HepG2 (cell line): Measurements from ENCODE around the gene RAB43. TPM values are rescaled to one million over a fixed set of nuclear protein-coding genes. Genes with fewer than 3 reads are reported as not detected.

ENCODE experiments used
- DMAP1 ChIP-seq: IDR thresholded peaks from 2 replicates; pipeline ENCODE4 v1.6.1; 2016
- EEA1 ChIP-seq: sonication (generic); formaldehyde crosslinking; IDR thresholded peaks from 2 replicates; pipeline ENCODE4 v1.5.1; 2020; ENCODE audit warnings: mild to moderate bottlenecking, missing genetic modification reagents, borderline replicate concordance
- GZF1 ChIP-seq: sonication (generic); formaldehyde crosslinking; IDR thresholded peaks from 2 replicates; pipeline ENCODE4 v1.5.1; 2020; ENCODE audit warnings: mild to moderate bottlenecking, missing genetic modification reagents
- KLF11 ChIP-seq: IDR thresholded peaks from 2 replicates; pipeline ENCODE4 v1.6.1; 2016; ENCODE audit warnings: missing compliant biosample characterization
- SP1 ChIP-seq, 2 experiments: fragments of 450-650 bp in 1 of 2; sonication (generic) in 1 of 2; formaldehyde crosslinking in 1 of 2; IDR thresholded peaks; 2 replicates each; pipeline versions ENCODE4 v1.4.0 to v1.6.1; 2016 to 2020; ENCODE audit warnings: missing genetic modification reagents in 1 of 2
- ZBTB21 ChIP-seq: sonication (generic); formaldehyde crosslinking; IDR thresholded peaks from 2 replicates; pipeline ENCODE4 v1.4.0; 2020; ENCODE audit warnings: missing genetic modification reagents
- ZIK1 ChIP-seq: sonication (generic); formaldehyde crosslinking; IDR thresholded peaks from 2 replicates; pipeline ENCODE4 v1.5.0; 2020; ENCODE audit warnings: mild to moderate bottlenecking, low read depth, missing genetic modification reagents, borderline replicate concordance
- ZNF101 ChIP-seq: sonication (generic); formaldehyde crosslinking; IDR thresholded peaks from 2 replicates; pipeline ENCODE4 v1.4.0; 2020; ENCODE audit warnings: mild to moderate bottlenecking, low read depth, missing genetic modification reagents, borderline replicate concordance
- ZNF234 ChIP-seq: sonication (generic); formaldehyde crosslinking; conservative IDR thresholded peaks from 2 replicates; pipeline ENCODE4 v1.5.1; 2020; ENCODE audit warnings: mild to moderate bottlenecking, missing genetic modification reagents
- ZNF432 ChIP-seq: sonication (generic); formaldehyde crosslinking; IDR thresholded peaks from 2 replicates; pipeline ENCODE4 v1.5.0; 2020; ENCODE audit warnings: missing genetic modification reagents, mild to moderate bottlenecking, borderline replicate concordance
- ZNF614 ChIP-seq: IDR thresholded peaks from 2 replicates; pipeline ENCODE4 v1.6.1; 2018; ENCODE audit warnings: missing biosample characterization, missing genetic modification reagents, inconsistent platforms, borderline replicate concordance
- ZSCAN21 ChIP-seq: sonication (generic); formaldehyde crosslinking; IDR thresholded peaks from 2 replicates; pipeline ENCODE4 v1.8.0; 2022; ENCODE audit warnings: mild to moderate bottlenecking, missing genetic modification reagents, moderate library complexity, borderline replicate concordance
- polyA plus RNA-seq, 8 experiments: library from polyadenylated mRNA; depleted of rRNA in 3 of 8; stranded (reverse) in 7 of 8; unstranded in 1 of 8; fragments of >200 nt; fragmentation: Illumina TruSeq in 4 of 8; extraction: Trizol in 4 of 8; gene quantifications; 2 replicates each; pipeline versions ENCODE4 v1.2.1 to v1.2.3, GENCODE V29; 2011 to 2016; ENCODE audit warnings: low read depth in 4 of 8, missing spikeins in 1 of 8, mixed read lengths in 1 of 8; ENCODE audit not compliant: insufficient read depth in 1 of 8
- total RNA-seq, 5 experiments: library from RNA; depleted of rRNA; stranded (reverse); fragments of >200 nt; fragmentation: Illumina TruSeq; extraction: Trizol; gene quantifications; 2 replicates each; pipeline ENCODE4 v1.2.3, GENCODE V29; 2016; ENCODE audit warnings: low read depth in 1 of 5
- TF ChIP-seq, protein P1 (sequence below): sonication (generic); formaldehyde crosslinking; IDR thresholded peaks from 2 replicates; pipeline ENCODE4 v1.4.0; 2020; ENCODE audit warnings: missing genetic modification reagents
- TF ChIP-seq, protein P2 (sequence below), 2 experiments: fragments of 450-650 bp in 1 of 2; sonication (generic) in 1 of 2; formaldehyde crosslinking; IDR thresholded peaks; 2 replicates each; pipeline versions ENCODE4 v1.5.0 to v1.8.0; 2020 to 2022; ENCODE audit warnings: mild to moderate bottlenecking in 1 of 2, missing genetic modification reagents in 1 of 2
- TF ChIP-seq, protein P3 (sequence below): sonication (generic); formaldehyde crosslinking; IDR thresholded peaks from 2 replicates; pipeline ENCODE4 v1.8.0; 2022; ENCODE audit warnings: mild to moderate bottlenecking, missing genetic modification reagents, moderate library complexity
- TF ChIP-seq, protein P4 (sequence below): sonication (generic); formaldehyde crosslinking; IDR thresholded peaks from 2 replicates; pipeline ENCODE4 v1.5.0; 2020; ENCODE audit warnings: missing genetic modification reagents
- TF ChIP-seq, protein P5 (sequence below), 2 experiments: sonication (generic) in 1 of 2; formaldehyde crosslinking in 1 of 2; IDR thresholded peaks; 2 replicates each; pipeline versions ENCODE4 v1.4.0 to v1.6.1; 2016 to 2020; ENCODE audit warnings: borderline replicate concordance in 1 of 2, low read depth in 1 of 2, mild to moderate bottlenecking in 1 of 2, missing genetic modification reagents in 1 of 2
- TF ChIP-seq, protein P6 (sequence below): sonication (generic); formaldehyde crosslinking; IDR thresholded peaks from 2 replicates; pipeline ENCODE4 v1.4.0; 2020; ENCODE audit warnings: missing genetic modification reagents

RAB43 gene
- total and polyA plus RNA-seq, 2 of the 13 experiments (the other 11 are each of a cell fraction or from before 2014, with no cell fraction given), result 11.8 to 18.4 TPM

DNA sequence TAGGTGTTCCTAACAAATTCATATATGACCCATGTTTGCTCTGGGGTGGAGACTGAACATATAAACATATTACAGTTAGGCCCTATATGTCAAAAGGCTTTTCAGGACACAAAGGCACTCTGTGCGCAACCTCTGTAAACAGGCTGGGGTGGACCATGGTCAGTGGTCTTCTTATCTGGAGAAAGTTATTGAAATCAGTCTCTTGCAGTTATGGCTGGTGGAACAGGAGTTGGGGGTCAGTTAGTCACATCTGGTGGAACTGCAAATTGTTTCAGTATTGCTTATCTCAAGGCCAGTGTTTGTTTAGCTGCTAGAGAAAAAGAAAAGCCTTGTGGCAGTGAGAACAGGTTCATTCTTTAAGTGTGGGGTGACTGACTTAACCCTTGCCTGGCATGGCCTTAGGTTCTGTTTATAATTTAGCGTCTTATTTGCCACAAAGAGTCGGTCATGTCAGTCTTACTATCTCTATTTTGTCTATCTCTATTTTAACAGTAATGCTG, 66.9 kb downstream of the RAB43 start (continued):
- TF ChIP-seq, protein P1, sequence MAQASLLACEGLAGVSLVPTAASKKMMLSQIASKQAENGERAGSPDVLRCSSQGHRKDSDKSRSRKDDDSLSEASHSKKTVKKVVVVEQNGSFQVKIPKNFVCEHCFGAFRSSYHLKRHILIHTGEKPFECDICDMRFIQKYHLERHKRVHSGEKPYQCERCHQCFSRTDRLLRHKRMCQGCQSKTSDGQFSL (CRISPR knock-in tag), result no peak
- TF ChIP-seq ZNF432 (no peak), ZNF234 (CRISPR knock-in tag) (no peak), DMAP1 (CRISPR knock-in tag) (no peak), GZF1 (no peak), ZBTB21 (CRISPR knock-in tag) (no peak), ZNF614 (CRISPR knock-in tag) (no peak), ZIK1 (no peak), KLF11 (CRISPR knock-in tag) (no peak), EEA1 (CRISPR knock-in tag) (no peak), ZSCAN21 (no peak), SP1 (IDR thresholded peaks at IDR 0.05) (no peak), SP1 (CRISPR knock-in tag; IDR thresholded peaks at IDR 0.05) (no peak), ZNF101 (CRISPR knock-in tag) (no peak)
- TF ChIP-seq, protein P2, sequence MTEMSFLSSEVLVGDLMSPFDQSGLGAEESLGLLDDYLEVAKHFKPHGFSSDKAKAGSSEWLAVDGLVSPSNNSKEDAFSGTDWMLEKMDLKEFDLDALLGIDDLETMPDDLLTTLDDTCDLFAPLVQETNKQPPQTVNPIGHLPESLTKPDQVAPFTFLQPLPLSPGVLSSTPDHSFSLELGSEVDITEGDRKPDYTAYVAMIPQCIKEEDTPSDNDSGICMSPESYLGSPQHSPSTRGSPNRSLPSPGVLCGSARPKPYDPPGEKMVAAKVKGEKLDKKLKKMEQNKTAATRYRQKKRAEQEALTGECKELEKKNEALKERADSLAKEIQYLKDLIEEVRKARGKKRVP (CRISPR knock-in tag; IDR thresholded peaks at IDR 0.05), result 0 out of 4 replicates have a peak, but pooled peaks of 1 of the 2 experiments have one; percentile 18
- TF ChIP-seq, protein P3, sequence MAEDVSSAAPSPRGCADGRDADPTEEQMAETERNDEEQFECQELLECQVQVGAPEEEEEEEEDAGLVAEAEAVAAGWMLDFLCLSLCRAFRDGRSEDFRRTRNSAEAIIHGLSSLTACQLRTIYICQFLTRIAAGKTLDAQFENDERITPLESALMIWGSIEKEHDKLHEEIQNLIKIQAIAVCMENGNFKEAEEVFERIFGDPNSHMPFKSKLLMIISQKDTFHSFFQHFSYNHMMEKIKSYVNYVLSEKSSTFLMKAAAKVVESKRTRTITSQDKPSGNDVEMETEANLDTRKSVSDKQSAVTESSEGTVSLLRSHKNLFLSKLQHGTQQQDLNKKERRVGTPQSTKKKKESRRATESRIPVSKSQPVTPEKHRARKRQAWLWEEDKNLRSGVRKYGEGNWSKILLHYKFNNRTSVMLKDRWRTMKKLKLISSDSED (CRISPR knock-in tag), result no peak
- TF ChIP-seq, protein P4, sequence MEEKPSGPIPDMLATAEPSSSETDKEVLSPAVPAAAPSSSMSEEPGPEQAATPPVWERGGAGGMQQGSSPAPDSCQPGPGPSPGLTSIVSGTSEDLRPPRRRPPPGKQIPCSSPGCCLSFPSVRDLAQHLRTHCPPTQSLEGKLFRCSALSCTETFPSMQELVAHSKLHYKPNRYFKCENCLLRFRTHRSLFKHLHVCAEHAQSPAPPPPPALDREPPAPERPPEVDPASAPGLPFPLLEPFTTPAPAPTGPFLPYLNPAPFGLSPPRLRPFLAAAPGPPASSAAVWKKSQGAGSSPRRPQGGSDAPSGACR (CRISPR knock-in tag), result no peak
- TF ChIP-seq, protein P5, sequence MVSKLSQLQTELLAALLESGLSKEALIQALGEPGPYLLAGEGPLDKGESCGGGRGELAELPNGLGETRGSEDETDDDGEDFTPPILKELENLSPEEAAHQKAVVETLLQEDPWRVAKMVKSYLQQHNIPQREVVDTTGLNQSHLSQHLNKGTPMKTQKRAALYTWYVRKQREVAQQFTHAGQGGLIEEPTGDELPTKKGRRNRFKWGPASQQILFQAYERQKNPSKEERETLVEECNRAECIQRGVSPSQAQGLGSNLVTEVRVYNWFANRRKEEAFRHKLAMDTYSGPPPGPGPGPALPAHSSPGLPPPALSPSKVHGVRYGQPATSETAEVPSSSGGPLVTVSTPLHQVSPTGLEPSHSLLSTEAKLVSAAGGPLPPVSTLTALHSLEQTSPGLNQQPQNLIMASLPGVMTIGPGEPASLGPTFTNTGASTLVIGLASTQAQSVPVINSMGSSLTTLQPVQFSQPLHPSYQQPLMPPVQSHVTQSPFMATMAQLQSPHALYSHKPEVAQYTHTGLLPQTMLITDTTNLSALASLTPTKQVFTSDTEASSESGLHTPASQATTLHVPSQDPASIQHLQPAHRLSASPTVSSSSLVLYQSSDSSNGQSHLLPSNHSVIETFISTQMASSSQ (IDR thresholded peaks at IDR 0.05; ENCODE audit: low read depth), result no peak
- TF ChIP-seq, protein P5 (CRISPR knock-in tag; IDR thresholded peaks at IDR 0.05; ENCODE audit: borderline replicate concordance), result no peak; the same call in 1 of the 2 replicates
- TF ChIP-seq, protein P6, sequence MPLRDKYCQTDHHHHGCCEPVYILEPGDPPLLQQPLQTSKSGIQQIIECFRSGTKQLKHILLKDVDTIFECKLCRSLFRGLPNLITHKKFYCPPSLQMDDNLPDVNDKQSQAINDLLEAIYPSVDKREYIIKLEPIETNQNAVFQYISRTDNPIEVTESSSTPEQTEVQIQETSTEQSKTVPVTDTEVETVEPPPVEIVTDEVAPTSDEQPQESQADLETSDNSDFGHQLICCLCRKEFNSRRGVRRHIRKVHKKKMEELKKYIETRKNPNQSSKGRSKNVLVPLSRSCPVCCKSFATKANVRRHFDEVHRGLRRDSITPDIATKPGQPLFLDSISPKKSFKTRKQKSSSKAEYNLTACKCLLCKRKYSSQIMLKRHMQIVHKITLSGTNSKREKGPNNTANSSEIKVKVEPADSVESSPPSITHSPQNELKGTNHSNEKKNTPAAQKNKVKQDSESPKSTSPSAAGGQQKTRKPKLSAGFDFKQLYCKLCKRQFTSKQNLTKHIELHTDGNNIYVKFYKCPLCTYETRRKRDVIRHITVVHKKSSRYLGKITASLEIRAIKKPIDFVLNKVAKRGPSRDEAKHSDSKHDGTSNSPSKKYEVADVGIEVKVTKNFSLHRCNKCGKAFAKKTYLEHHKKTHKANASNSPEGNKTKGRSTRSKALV, result no peak
